CD4-positive, CD25-positive, alpha-beta regulatory T cell (primary cell): ENCODE results near the gene HAPLN1. TPM values are rescaled to one million over a fixed set of nuclear protein-coding genes. Genes with fewer than 3 reads are reported as not detected.

Experiments
- ATAC-seq, 2 donors: fragments of 150-1000 bp; cut with Tn5 transposase; one replicate each; pipeline ENCODE4 v1.10.0; 2021; ENCODE audit warnings: low read depth in 2 of 2, moderate number of reproducible peaks in 2 of 2, moderate library complexity in 1 of 2
- DNase-seq, 3 donors: peaks; one replicate each; pipeline versions ENCODE4 v3.0.0 to v3.0.0-alpha.2; 2012 to 2022; ENCODE audit warnings: mixed read lengths in 1 of 3
- H3K27ac ChIP-seq: one replicate; pipeline ENCODE4 v1.7.0; 2013; ENCODE audit warnings: mild to moderate bottlenecking, low read length; ENCODE audit not compliant: insufficient read depth, poor library complexity, severe bottlenecking
- H3K27me3 ChIP-seq: one replicate; pipeline ENCODE4 v1.7.0; 2013; ENCODE audit warnings: low read length; ENCODE audit not compliant: control insufficient read depth, insufficient read depth
- H3K36me3 ChIP-seq: one replicate; pipeline ENCODE4 v1.7.0; 2013; ENCODE audit warnings: mild to moderate bottlenecking, low read length, moderate library complexity; ENCODE audit not compliant: control insufficient read depth, insufficient read depth
- H3K4me1 ChIP-seq: 2 replicates; pipeline ENCODE4 v1.7.0; 2013; ENCODE audit warnings: mild to moderate bottlenecking, low read length; ENCODE audit not compliant: insufficient read depth, control insufficient read depth, poor library complexity, severe bottlenecking
- H3K4me3 ChIP-seq: one replicate; pipeline ENCODE4 v1.7.0; 2013; ENCODE audit warnings: low read depth, mild to moderate bottlenecking, low read length, moderate library complexity
- H3K9me3 ChIP-seq, 2 experiments: 1 replicate in 1 of 2; 2 replicates in 1 of 2; pipeline ENCODE4 v1.7.0; 2013; ENCODE audit warnings: low read length in 2 of 2, mild to moderate bottlenecking in 1 of 2, moderate library complexity in 1 of 2; ENCODE audit not compliant: control insufficient read depth in 2 of 2
- H3K27ac Mint-ChIP-seq, 3 donors: one replicate each; pipeline ENCODE4 v1.8.0; 2020 to 2022; ENCODE audit warnings: mild to moderate bottlenecking in 3 of 3, mixed read lengths in 3 of 3, moderate library complexity in 2 of 3
- H3K27me3 Mint-ChIP-seq: one replicate; pipeline ENCODE4 v1.8.0; 2022; ENCODE audit warnings: mild to moderate bottlenecking, mixed read lengths
- H3K36me3 Mint-ChIP-seq: one replicate; pipeline ENCODE4 v1.8.0; 2020; ENCODE audit warnings: mixed read lengths
- H3K4me1 Mint-ChIP-seq, 4 donors: one replicate each; pipeline ENCODE4 v1.8.0; 2020 to 2022; ENCODE audit warnings: mixed read lengths in 4 of 4, mild to moderate bottlenecking in 1 of 4
- H3K4me3 Mint-ChIP-seq, 4 donors: one replicate each; pipeline ENCODE4 v1.8.0; 2020 to 2022; ENCODE audit warnings: mild to moderate bottlenecking in 4 of 4, mixed read lengths in 4 of 4, moderate library complexity in 3 of 4
- H3K9me3 Mint-ChIP-seq, 7 donors: one replicate each; pipeline ENCODE4 v1.8.0; 2020 to 2022; ENCODE audit warnings: mixed read lengths in 7 of 7, mild to moderate bottlenecking in 3 of 7, moderate library complexity in 2 of 7
- polyA plus RNA-seq, 4 donors: library from polyadenylated mRNA; unstranded; fragments of 300-500 nt; fragmentation: Illumina TruSeq; gene quantifications; one replicate each; pipeline ENCODE4 v1.2.3, GENCODE V29; 2021
- total RNA-seq: library from RNA; stranded (reverse); gene quantifications from one replicate; pipeline ENCODE4 v1.2.3, GENCODE V29; 2022

HAPLN1 gene
- total and polyA plus RNA-seq, 5 donors from 2014 or later: not detected

GRCh38 chr5:83726912-83727311 is 6.3 kb upstream of the HAPLN1 start:
- H3K27me3 ChIP-seq: peaks cover 10% of the 10 kb centered on the region
- H3K27ac ChIP-seq: no peak overlapping the region
- no peak overlapping the region for H3K4me3 ChIP-seq
- DNase-seq (no peak), ATAC-seq (no peak)
- Mint-ChIP-seq H3K36me3 (no peaks in the 10 kb centered on the region), H3K4me3 (no peak overlapping the region), H3K27me3 (peaks cover 23% of the 10 kb centered on the region), H3K27ac (no peak overlapping the region), H3K9me3 (peaks cover 0 to 2% (median 0%) of the 10 kb centered on the region in 7 donors), H3K4me1 (peaks cover 0 to 4% (median under 1%) of the 10 kb centered on the region in 4 donors)
- H3K4me1 ChIP-seq: no peaks in the 10 kb centered on the region
- H3K9me3 ChIP-seq: no peaks in the 10 kb centered on the region
- no peaks in the 10 kb centered on the region for H3K36me3 ChIP-seq

- Mint-ChIP-seq H3K9me3 (peaks cover 0 to 2% (median 0%) of the 10 kb centered on the region in 7 donors), H3K4me1 (peaks cover 0 to 12% (median under 1%) of the 10 kb centered on the region in 4 donors), H3K4me3 (no peak overlapping the region), H3K27ac (no peak overlapping the region), H3K36me3 (no peaks in the 10 kb centered on the region), H3K27me3 (peaks cover 38% of the 10 kb centered on the region)
- ATAC-seq (no peak), DNase-seq (no peak)
- Histone ChIP-seq H3K27ac (no peak overlapping the region), H3K9me3 (no peaks in the 10 kb centered on the region), H3K36me3 (no peaks in the 10 kb centered on the region), H3K4me1 (no peaks in the 10 kb centered on the region), H3K27me3 (peaks cover 13% of the 10 kb centered on the region), H3K4me3 (no peak overlapping the region)
Observed at GRCh38 chr5:83724935-83725334, 4.3 kb upstream of the HAPLN1 start.

- H3K36me3 Mint-ChIP-seq: no peaks in the 10 kb centered on the region
- H3K27ac Mint-ChIP-seq: no peak overlapping the region
- H3K4me1 Mint-ChIP-seq: peaks cover 0 to 12% (median under 1%) of the 10 kb centered on the region in 4 donors
- Histone ChIP-seq H3K9me3 (no peaks in the 10 kb centered on the region), H3K4me3 (no peak overlapping the region), H3K36me3 (no peaks in the 10 kb centered on the region), H3K4me1 (no peaks in the 10 kb centered on the region), H3K27me3 (peaks cover 13% of the 10 kb centered on the region), H3K27ac (no peak overlapping the region)
- ATAC-seq (no peak), DNase-seq (no peak)
- peaks cover 38% of the 10 kb centered on the region for H3K27me3 Mint-ChIP-seq
- no peak overlapping the region for H3K4me3 Mint-ChIP-seq
- peaks cover 0 to 2% (median 0%) of the 10 kb centered on the region in 7 donors for H3K9me3 Mint-ChIP-seq
Observed at GRCh38 chr5:83724001-83724400, 3.3 kb upstream of the HAPLN1 start.

GRCh38 chr5:83723031-83723430 is 2.4 kb upstream of the HAPLN1 start:
- no peak for DNase-seq
- H3K27ac Mint-ChIP-seq: no peak overlapping the region
- H3K9me3 Mint-ChIP-seq: peaks cover 0 to 2% (median 0%) of the 10 kb centered on the region in 7 donors
- peaks cover 0 to 12% (median under 1%) of the 10 kb centered on the region in 4 donors for H3K4me1 Mint-ChIP-seq
- H3K36me3 Mint-ChIP-seq: no peaks in the 10 kb centered on the region
- ATAC-seq: no peak
- no peaks in the 10 kb centered on the region for H3K4me1 ChIP-seq
- no peak overlapping the region for H3K4me3 Mint-ChIP-seq
- H3K36me3 ChIP-seq: no peaks in the 10 kb centered on the region
- no peaks in the 10 kb centered on the region for H3K9me3 ChIP-seq
- peaks cover 42% of the 10 kb centered on the region for H3K27me3 Mint-ChIP-seq
- H3K4me3 ChIP-seq: no peak overlapping the region
- H3K27ac ChIP-seq: no peak overlapping the region
- peaks cover 13% of the 10 kb centered on the region for H3K27me3 ChIP-seq

- Histone ChIP-seq H3K27me3 (peaks cover 13% of the 10 kb centered on the region), H3K4me1 (no peaks in the 10 kb centered on the region), H3K9me3 (no peaks in the 10 kb centered on the region), H3K4me3 (no peak overlapping the region), H3K27ac (no peak overlapping the region), H3K36me3 (no peaks in the 10 kb centered on the region)
- no peak for DNase-seq
- H3K4me3 Mint-ChIP-seq: peak overlapping the region in 2 of 4 donors; percentile 57 to 68
- peaks cover 0 to 12% (median under 1%) of the 10 kb centered on the region in 4 donors for H3K4me1 Mint-ChIP-seq
- H3K27me3 Mint-ChIP-seq: peaks cover 45% of the 10 kb centered on the region
- H3K9me3 Mint-ChIP-seq: peaks cover 0 to 2% (median 0%) of the 10 kb centered on the region in 7 donors
- H3K27ac Mint-ChIP-seq: no peak overlapping the region
- no peak for ATAC-seq
- no peaks in the 10 kb centered on the region for H3K36me3 Mint-ChIP-seq
Observed at GRCh38 chr5:83721953-83722901, 1.6 kb upstream of the HAPLN1 start.

- no peak overlapping the region for H3K4me3 Mint-ChIP-seq
- H3K27ac Mint-ChIP-seq: no peak overlapping the region
- Histone ChIP-seq H3K27ac (no peak overlapping the region), H3K4me3 (no peak overlapping the region), H3K9me3 (no peaks in the 10 kb centered on the region), H3K27me3 (peaks cover 13% of the 10 kb centered on the region), H3K4me1 (no peaks in the 10 kb centered on the region), H3K36me3 (no peaks in the 10 kb centered on the region)
- H3K4me1 Mint-ChIP-seq: peaks cover 0 to 12% (median under 1%) of the 10 kb centered on the region in 4 donors
- ATAC-seq (no peak), DNase-seq (no peak)
- H3K27me3 Mint-ChIP-seq: peaks cover 42% of the 10 kb centered on the region
- no peaks in the 10 kb centered on the region for H3K36me3 Mint-ChIP-seq
- peaks cover 0 to 2% (median 0%) of the 10 kb centered on the region in 7 donors for H3K9me3 Mint-ChIP-seq
Observed at GRCh38 chr5:83718936-83719495, 1.6 kb downstream of the HAPLN1 start.

GRCh38 chr5:83718195-83718825 is 2.3 kb downstream of the HAPLN1 start:
- peaks cover 12% of the 10 kb centered on the region for H3K27me3 ChIP-seq
- DNase-seq: peak in 2 of 3 donors; percentile 22 to 49
- H3K4me1 Mint-ChIP-seq: peaks cover 0 to 12% (median under 1%) of the 10 kb centered on the region in 4 donors
- peaks cover 0 to 2% (median 0%) of the 10 kb centered on the region in 7 donors for H3K9me3 Mint-ChIP-seq
- no peak for ATAC-seq
- no peaks in the 10 kb centered on the region for H3K9me3 ChIP-seq
- no peak overlapping the region for H3K27ac ChIP-seq
- H3K27ac Mint-ChIP-seq: no peak overlapping the region
- H3K4me1 ChIP-seq: no peaks in the 10 kb centered on the region
- no peak overlapping the region for H3K4me3 ChIP-seq
- H3K36me3 Mint-ChIP-seq: no peaks in the 10 kb centered on the region
- H3K36me3 ChIP-seq: no peaks in the 10 kb centered on the region
- H3K27me3 Mint-ChIP-seq: peaks cover 36% of the 10 kb centered on the region
- H3K4me3 Mint-ChIP-seq: no peak overlapping the region
